HepG2 (cell line): ENCODE data around the gene CHCHD5. TPM values are rescaled to one million over a fixed set of nuclear protein-coding genes. Genes with fewer than 3 reads are reported as not detected.

Source experiments
- EZH2 ChIP-seq: conservative IDR thresholded peaks from 2 replicates; pipeline ENCODE4 v1.6.1; 2012; ENCODE audit warnings: mild to moderate bottlenecking, low read depth, low read length, moderate library complexity
- FOXK2 ChIP-seq: fragments of 450-650 bp; IDR thresholded peaks from 2 replicates; pipeline ENCODE4 v1.6.1; 2016
- GABPB1 ChIP-seq: IDR thresholded peaks from 2 replicates; pipeline ENCODE4 v1.6.1; 2016; ENCODE audit warnings: mild to moderate bottlenecking, missing genetic modification reagents, moderate library complexity, missing compliant biosample characterization
- HNRNPLL ChIP-seq: fragments of 200-400 bp; formaldehyde crosslinking; IDR thresholded peaks from 2 replicates; pipeline ENCODE4 v1.6.1; 2017; ENCODE audit warnings: mild to moderate bottlenecking, low read depth, low read length; ENCODE audit not compliant: poor library complexity, severe bottlenecking
- KDM5A ChIP-seq: fragments of 200-600 bp; sonication (generic); IDR thresholded peaks from 2 replicates; pipeline ENCODE4 v1.7.0; 2018; ENCODE audit warnings: antibody characterized with exemption, mild to moderate bottlenecking, low read length, borderline replicate concordance
- KLF13 ChIP-seq: sonication (generic); formaldehyde crosslinking; IDR thresholded peaks from 2 replicates; pipeline ENCODE4 v1.4.0; 2020; ENCODE audit warnings: mild to moderate bottlenecking, missing genetic modification reagents
- KMT2A ChIP-seq: sonication (generic); formaldehyde crosslinking; IDR thresholded peaks from 2 replicates; pipeline ENCODE4 v1.4.0; 2020; ENCODE audit warnings: missing genetic modification reagents
- NFE2L1 ChIP-seq: sonication (generic); formaldehyde crosslinking; IDR thresholded peaks from 2 replicates; pipeline ENCODE4 v1.4.0; 2020; ENCODE audit warnings: missing genetic modification reagents, mild to moderate bottlenecking, borderline replicate concordance
- ONECUT2 ChIP-seq: sonication (generic); formaldehyde crosslinking; IDR thresholded peaks from 2 replicates; pipeline ENCODE4 v1.4.0; 2020; ENCODE audit warnings: missing genetic modification reagents
- RBM39 ChIP-seq: fragments of 200-400 bp; formaldehyde crosslinking; IDR thresholded peaks from one replicate; pipeline ENCODE4 v1.6.1; 2018; ENCODE audit warnings: antibody characterized with exemption, mild to moderate bottlenecking, low read depth, low read length; ENCODE audit not compliant: poor library complexity, severe bottlenecking
- TBX2 ChIP-seq: sonication (generic); formaldehyde crosslinking; IDR thresholded peaks from 2 replicates; pipeline ENCODE4 v1.5.0; 2020; ENCODE audit warnings: missing genetic modification reagents, mild to moderate bottlenecking, borderline replicate concordance
- TOPORS ChIP-seq: sonication (generic); formaldehyde crosslinking; IDR thresholded peaks from 2 replicates; pipeline ENCODE4 v1.8.0; 2023; ENCODE audit warnings: mild to moderate bottlenecking, missing genetic modification reagents
- YEATS4 ChIP-seq: sonication (generic); formaldehyde crosslinking; IDR thresholded peaks from 2 replicates; pipeline ENCODE4 v1.4.0; 2020; ENCODE audit warnings: missing genetic modification reagents, borderline replicate concordance
- ZFX ChIP-seq: sonication (generic); formaldehyde crosslinking; IDR thresholded peaks from 2 replicates; pipeline ENCODE4 v1.4.0; 2020; ENCODE audit warnings: mild to moderate bottlenecking, low read depth, missing genetic modification reagents, moderate library complexity
- ZNF225 ChIP-seq: sonication (generic); formaldehyde crosslinking; IDR thresholded peaks from 2 replicates; pipeline ENCODE4 v1.4.0; 2020; ENCODE audit warnings: mild to moderate bottlenecking, missing genetic modification reagents
- ZNF263 ChIP-seq: sonication (generic); formaldehyde crosslinking; IDR thresholded peaks from 2 replicates; pipeline ENCODE4 v1.4.0; 2020; ENCODE audit warnings: missing genetic modification reagents
- ZNF264 ChIP-seq: sonication (generic); formaldehyde crosslinking; IDR thresholded peaks from 2 replicates; pipeline ENCODE4 v1.4.0; 2020; ENCODE audit warnings: missing genetic modification reagents
- ZNF33A ChIP-seq: sonication (generic); formaldehyde crosslinking; IDR thresholded peaks from 2 replicates; pipeline ENCODE4 v1.5.1; 2020; ENCODE audit warnings: missing genetic modification reagents, mild to moderate bottlenecking, moderate library complexity, borderline replicate concordance
- ZNF567 ChIP-seq: sonication (generic); formaldehyde crosslinking; IDR thresholded peaks from 2 replicates; pipeline ENCODE4 v1.8.1; 2023; ENCODE audit warnings: mild to moderate bottlenecking, missing genetic modification reagents, borderline replicate concordance
- ZNF652 ChIP-seq: IDR thresholded peaks from 2 replicates; pipeline ENCODE4 v1.6.1; 2016; ENCODE audit warnings: low read depth, borderline replicate concordance
- ZNF660 ChIP-seq: sonication (generic); formaldehyde crosslinking; IDR thresholded peaks from 2 replicates; pipeline ENCODE4 v1.5.1; 2020; ENCODE audit warnings: mild to moderate bottlenecking, low read depth, missing genetic modification reagents, borderline replicate concordance
- ZNF703 ChIP-seq: sonication (generic); formaldehyde crosslinking; IDR thresholded peaks from 2 replicates; pipeline ENCODE4 v1.5.1; 2020; ENCODE audit warnings: missing genetic modification reagents, mild to moderate bottlenecking, moderate library complexity, borderline replicate concordance
- ZNF724P ChIP-seq: sonication (generic); formaldehyde crosslinking; IDR thresholded peaks from 2 replicates; pipeline ENCODE4 v1.8.0; 2022; ENCODE audit warnings: missing genetic modification reagents, borderline replicate concordance
- polyA plus RNA-seq, 8 experiments: library from polyadenylated mRNA; depleted of rRNA in 3 of 8; stranded (reverse) in 7 of 8; unstranded in 1 of 8; fragments of >200 nt; fragmentation: Illumina TruSeq in 4 of 8; extraction: Trizol in 4 of 8; gene quantifications; 2 replicates each; pipeline versions ENCODE4 v1.2.1 to v1.2.3, GENCODE V29; 2011 to 2016; ENCODE audit warnings: low read depth in 4 of 8, missing spikeins in 1 of 8, mixed read lengths in 1 of 8; ENCODE audit not compliant: insufficient read depth in 1 of 8
- total RNA-seq, 5 experiments: library from RNA; depleted of rRNA; stranded (reverse); fragments of >200 nt; fragmentation: Illumina TruSeq; extraction: Trizol; gene quantifications; 2 replicates each; pipeline ENCODE4 v1.2.3, GENCODE V29; 2016; ENCODE audit warnings: low read depth in 1 of 5
- TF ChIP-seq, protein P1 (sequence below): sonication (generic); formaldehyde crosslinking; conservative IDR thresholded peaks from 2 replicates; pipeline ENCODE4 v1.4.0; 2020; ENCODE audit warnings: missing genetic modification reagents
- TF ChIP-seq, protein P2 (sequence below): sonication (generic); formaldehyde crosslinking; IDR thresholded peaks from 2 replicates; pipeline ENCODE4 v1.9.0; 2021; ENCODE audit warnings: missing genetic modification reagents, borderline replicate concordance

Gene CHCHD5
- total and polyA plus RNA-seq, 2 of the 13 experiments (the other 11 are each of a cell fraction or from before 2014, with no cell fraction given): 19.0 to 23.9 TPM

DNA sequence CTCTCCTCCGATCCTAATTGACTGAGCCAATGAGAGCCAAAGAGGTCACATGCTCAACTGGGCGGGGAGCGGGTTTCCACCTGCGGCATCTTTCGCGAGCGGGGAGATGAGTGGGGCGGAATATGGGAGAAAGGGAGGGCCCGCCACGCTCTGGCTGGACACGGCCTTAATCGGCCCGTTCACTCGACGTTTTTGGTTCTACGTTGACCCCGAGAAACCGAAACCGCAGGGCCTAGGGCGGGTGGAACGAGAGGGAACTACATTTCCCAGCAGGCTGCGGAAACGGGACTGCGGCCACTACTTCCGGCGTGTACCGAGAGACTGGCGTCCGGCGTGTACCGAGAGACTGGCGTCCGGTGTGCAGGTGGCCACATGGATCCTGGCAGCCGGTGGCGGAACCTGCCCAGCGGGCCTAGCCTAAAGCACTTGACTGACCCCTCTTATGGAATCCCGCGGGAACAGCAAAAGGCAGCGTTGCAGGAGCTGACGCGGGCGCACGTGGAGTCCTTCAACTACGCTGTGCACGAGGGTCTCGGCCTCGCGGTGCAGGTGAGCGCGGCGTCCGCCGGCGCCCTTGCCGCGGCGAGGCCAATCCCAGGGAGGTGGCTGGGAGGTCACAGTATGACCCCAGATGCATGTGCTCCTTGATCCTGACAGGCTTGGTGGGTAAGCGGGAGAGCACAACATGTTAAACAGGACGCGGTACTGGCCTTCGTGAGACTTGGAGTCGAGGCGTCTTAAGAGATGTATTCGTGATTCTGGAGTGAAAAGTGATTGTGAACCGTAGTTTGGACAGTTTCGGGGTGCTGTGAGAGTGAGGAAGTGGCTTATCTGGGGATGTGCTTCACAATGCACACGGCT, 42.1 kb upstream of the CHCHD5 start, which contains the start of gene POLR1B (continued):
- TF ChIP-seq RBM39: peak; percentile 89
- TF ChIP-seq ZFX (CRISPR knock-in tag): peak; percentile 97
- peak; percentile 81 for TF ChIP-seq ZNF263 (CRISPR knock-in tag)
- TF ChIP-seq ZNF660 (CRISPR knock-in tag): peak; percentile 93; the same call in 1 of the 2 replicates
- peak; percentile 22; the same call in 1 of the 2 replicates for TF ChIP-seq ONECUT2
- no peak for TF ChIP-seq ZNF567 (CRISPR knock-in tag)
- TF ChIP-seq, protein P1, sequence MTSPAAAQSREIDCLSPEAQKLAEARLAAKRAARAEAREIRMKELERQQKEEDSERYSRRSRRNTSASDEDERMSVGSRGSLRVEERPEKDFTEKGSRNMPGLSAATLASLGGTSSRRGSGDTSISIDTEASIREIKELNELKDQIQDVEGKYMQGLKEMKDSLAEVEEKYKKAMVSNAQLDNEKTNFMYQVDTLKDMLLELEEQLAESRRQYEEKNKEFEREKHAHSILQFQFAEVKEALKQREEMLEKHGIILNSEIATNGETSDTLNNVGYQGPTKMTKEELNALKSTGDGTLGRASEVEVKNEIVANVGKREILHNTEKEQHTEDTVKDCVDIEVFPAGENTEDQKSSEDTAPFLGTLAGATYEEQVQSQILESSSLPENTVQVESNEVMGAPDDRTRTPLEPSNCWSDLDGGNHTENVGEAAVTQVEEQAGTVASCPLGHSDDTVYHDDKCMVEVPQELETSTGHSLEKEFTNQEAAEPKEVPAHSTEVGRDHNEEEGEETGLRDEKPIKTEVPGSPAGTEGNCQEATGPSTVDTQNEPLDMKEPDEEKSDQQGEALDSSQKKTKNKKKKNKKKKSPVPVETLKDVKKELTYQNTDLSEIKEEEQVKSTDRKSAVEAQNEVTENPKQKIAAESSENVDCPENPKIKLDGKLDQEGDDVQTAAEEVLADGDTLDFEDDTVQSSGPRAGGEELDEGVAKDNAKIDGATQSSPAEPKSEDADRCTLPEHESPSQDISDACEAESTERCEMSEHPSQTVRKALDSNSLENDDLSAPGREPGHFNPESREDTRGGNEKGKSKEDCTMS (CRISPR knock-in tag): no peak
- TF ChIP-seq NFE2L1: peak; percentile 90; the same call in 1 of the 2 replicates
- no peak for TF ChIP-seq EZH2
- peak; percentile 58; the same call in 1 of the 2 replicates for TF ChIP-seq ZNF264 (CRISPR knock-in tag)
- no peak for TF ChIP-seq ZNF652
- peak; percentile 92; the same call in 1 of the 2 replicates for TF ChIP-seq TOPORS
- TF ChIP-seq KLF13 (CRISPR knock-in tag): peak; percentile 95
- TF ChIP-seq ZNF225: peak; percentile 99
- peak; percentile 26; the same call in 1 of the 2 replicates for TF ChIP-seq ZNF703 (CRISPR knock-in tag)
- peak; percentile 98 for TF ChIP-seq KMT2A (CRISPR knock-in tag)
- TF ChIP-seq GABPB1: peak; percentile 100
- TF ChIP-seq HNRNPLL: peak; percentile 63
- TF ChIP-seq YEATS4 (CRISPR knock-in tag): peak; percentile 100
- peak; percentile 86 for TF ChIP-seq TBX2 (CRISPR knock-in tag)
- TF ChIP-seq, protein P2, sequence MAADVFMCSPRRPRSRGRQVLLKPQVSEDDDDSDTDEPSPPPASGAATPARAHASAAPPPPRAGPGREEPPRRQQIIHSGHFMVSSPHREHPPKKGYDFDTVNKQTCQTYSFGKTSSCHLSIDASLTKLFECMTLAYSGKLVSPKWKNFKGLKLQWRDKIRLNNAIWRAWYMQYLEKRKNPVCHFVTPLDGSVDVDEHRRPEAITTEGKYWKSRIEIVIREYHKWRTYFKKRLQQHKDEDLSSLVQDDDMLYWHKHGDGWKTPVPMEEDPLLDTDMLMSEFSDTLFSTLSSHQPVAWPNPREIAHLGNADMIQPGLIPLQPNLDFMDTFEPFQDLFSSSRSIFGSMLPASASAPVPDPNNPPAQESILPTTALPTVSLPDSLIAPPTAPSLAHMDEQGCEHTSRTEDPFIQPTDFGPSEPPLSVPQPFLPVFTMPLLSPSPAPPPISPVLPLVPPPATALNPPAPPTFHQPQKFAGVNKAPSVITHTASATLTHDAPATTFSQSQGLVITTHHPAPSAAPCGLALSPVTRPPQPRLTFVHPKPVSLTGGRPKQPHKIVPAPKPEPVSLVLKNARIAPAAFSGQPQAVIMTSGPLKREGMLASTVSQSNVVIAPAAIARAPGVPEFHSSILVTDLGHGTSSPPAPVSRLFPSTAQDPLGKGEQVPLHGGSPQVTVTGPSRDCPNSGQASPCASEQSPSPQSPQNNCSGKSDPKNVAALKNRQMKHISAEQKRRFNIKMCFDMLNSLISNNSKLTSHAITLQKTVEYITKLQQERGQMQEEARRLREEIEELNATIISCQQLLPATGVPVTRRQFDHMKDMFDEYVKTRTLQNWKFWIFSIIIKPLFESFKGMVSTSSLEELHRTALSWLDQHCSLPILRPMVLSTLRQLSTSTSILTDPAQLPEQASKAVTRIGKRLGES (CRISPR knock-in tag): peak; percentile 84; the same call in 1 of the 2 replicates
- TF ChIP-seq ZNF33A: 0 out of 2 replicates have a peak, but pooled peaks have one; percentile 86
- no peak for TF ChIP-seq FOXK2
- peak; percentile 87; the same call in 1 of the 2 replicates for TF ChIP-seq ZNF724P
- TF ChIP-seq KDM5A: peak; percentile 90
